SK-N-SH (cell line): ENCODE data around the gene CHRNB1. TPM values are rescaled to one million over a fixed set of nuclear protein-coding genes. Genes with fewer than 3 reads are reported as not detected.

ENCODE experiments used
- CTCF ChIA-PET: fragments of 300-600, 350-600 bp; formaldehyde crosslinking; extraction: SDS; loops from one replicate; lab custom pipeline; 2021; lab: Yijun Ruan, JAX
- POLR2A ChIA-PET: fragments of 350-600 bp; sonication (Branson Sonifier 250); formaldehyde crosslinking; extraction: SDS; loops from one replicate; lab custom pipeline; 2020; ENCODE audit warnings: antibody characterized with exemption, inconsistent platforms; lab: Yijun Ruan, JAX
- DNase-seq: peaks from one replicate; pipeline ENCODE4 v3.0.0; 2012
- H2AFZ ChIP-seq: fragments of 200-600 bp; sonication (generic); 2 replicates; pipeline ENCODE4 v1.8.1; 2016; ENCODE audit warnings: antibody characterized with exemption, mild to moderate bottlenecking, low read depth
- H3F3A ChIP-seq: fragments of 200-600 bp; sonication (generic); replicated peaks from 2 replicates; pipeline ENCODE3; 2016; ENCODE audit warnings: antibody characterized with exemption, mild to moderate bottlenecking; ENCODE audit not compliant: insufficient read depth
- H3K27ac ChIP-seq, 2 experiments: fragments of 200-500 bp in 1 of 2; fragments of 200-600 bp in 1 of 2; sonication (Bioruptor generic) in 1 of 2; sonication (generic), shearing (Covaris generic) in 1 of 2; 2 replicates each; pipeline versions ENCODE4 v1.5.1 to v1.6.1; 2014 to 2016; ENCODE audit warnings: low read depth in 2 of 2, inconsistent platforms in 1 of 2, low read length in 1 of 2, mild to moderate bottlenecking in 1 of 2, mixed read lengths in 1 of 2
- H3K27me3 ChIP-seq: fragments of 200-600 bp; sonication (generic), shearing (Covaris generic); 2 replicates; pipeline ENCODE4 v1.6.1; 2016; ENCODE audit warnings: mixed run types; ENCODE audit not compliant: insufficient read depth
- H3K36me3 ChIP-seq, 2 experiments: fragments of 200-500 bp in 1 of 2; fragments of 200-600 bp in 1 of 2; sonication (Bioruptor generic) in 1 of 2; sonication (generic) in 1 of 2; replicated peaks in 1 of 2; 2 replicates each; pipeline versions ENCODE3 to v1.5.1; 2014 to 2016; ENCODE audit warnings: low read length in 1 of 2, mild to moderate bottlenecking in 1 of 2; ENCODE audit not compliant: insufficient read depth in 2 of 2, control insufficient read depth in 1 of 2
- H3K4me1 ChIP-seq, 2 experiments: fragments of 200-500 bp in 1 of 2; fragments of 200-600 bp in 1 of 2; sonication (Bioruptor generic) in 1 of 2; sonication (generic), shearing (Covaris generic) in 1 of 2; 2 replicates each; pipeline versions ENCODE4 v1.5.1 to v1.6.1; 2014 to 2016; ENCODE audit warnings: low read depth in 1 of 2, low read length in 1 of 2, mixed run types in 1 of 2; ENCODE audit not compliant: insufficient read depth in 2 of 2, control insufficient read depth in 1 of 2
- H3K4me2 ChIP-seq: fragments of 200-600 bp; sonication (generic), shearing (Covaris generic); 2 replicates; pipeline ENCODE4 v1.6.1; 2017; ENCODE audit warnings: mixed run types
- H3K4me3 ChIP-seq, 2 experiments: fragments of 200-500 bp in 1 of 2; fragments of 200-600 bp in 1 of 2; sonication (Bioruptor generic) in 1 of 2; sonication (generic), shearing (Covaris generic) in 1 of 2; 2 replicates each; pipeline versions ENCODE4 v1.5.1 to v1.8.1; 2014 to 2016; ENCODE audit warnings: low read depth in 2 of 2, inconsistent platforms in 1 of 2, low read length in 1 of 2, mild to moderate bottlenecking in 1 of 2, mixed read lengths in 1 of 2, moderate library complexity in 1 of 2
- H3K79me2 ChIP-seq: fragments of 200-600 bp; sonication (generic); 2 replicates; pipeline ENCODE4 v1.8.1; 2017; ENCODE audit warnings: mild to moderate bottlenecking; ENCODE audit not compliant: insufficient read depth
- H3K9ac ChIP-seq: fragments of 200-600 bp; sonication (generic); 2 replicates; pipeline ENCODE4 v1.6.1; 2017; ENCODE audit warnings: mixed run types
- H3K9me2 ChIP-seq: fragments of 200-600 bp; sonication (generic); 2 replicates; pipeline ENCODE4 v1.6.1; 2017; ENCODE audit warnings: mixed run types
- H3K9me3 ChIP-seq: fragments of 200-600 bp; sonication (generic); 2 replicates; pipeline ENCODE4 v1.6.1; 2017; ENCODE audit warnings: mixed run types, mild to moderate bottlenecking, moderate library complexity
- H4K20me1 ChIP-seq: fragments of 200-600 bp; sonication (generic); 2 replicates; pipeline ENCODE4 v1.6.1; 2017; ENCODE audit warnings: mild to moderate bottlenecking, mixed run types; ENCODE audit not compliant: insufficient read depth
- CHD2 ChIP-seq: fragments of 150-350 bp; IDR thresholded peaks from 2 replicates; pipeline ENCODE4 v1.6.1; 2018; ENCODE audit warnings: low read length; ENCODE audit not compliant: partially characterized antibody
- CTCF ChIP-seq: fragments of 200-600 bp; sonication (generic); IDR thresholded peaks from 2 replicates; pipeline ENCODE4 v1.6.1; 2017; ENCODE audit warnings: antibody characterized with exemption, mild to moderate bottlenecking, moderate library complexity
- FOSL2 ChIP-seq: IDR thresholded peaks from 2 replicates; pipeline ENCODE4 v1.4.0; 2012; ENCODE audit warnings: low read depth, mild to moderate bottlenecking, moderate library complexity, borderline replicate concordance
- MEF2A ChIP-seq: IDR thresholded peaks from 2 replicates; pipeline ENCODE4 v1.4.0; 2012; ENCODE audit warnings: low read depth, borderline replicate concordance
- MXI1 ChIP-seq: IDR thresholded peaks from 2 replicates; pipeline ENCODE4 v1.6.1; 2012; ENCODE audit warnings: mild to moderate bottlenecking, low read depth, low read length, improper control_type of control experiment
- NRF1 ChIP-seq: IDR thresholded peaks from 2 replicates; pipeline ENCODE4 v1.6.1; 2012; ENCODE audit warnings: low read depth, mild to moderate bottlenecking, low read length
- RAD21 ChIP-seq: IDR thresholded peaks from 2 replicates; pipeline ENCODE4 v1.6.1; 2012; ENCODE audit warnings: mild to moderate bottlenecking, low read length
- RXRA ChIP-seq: IDR thresholded peaks from 2 replicates; pipeline ENCODE4 v1.4.0; 2012; ENCODE audit warnings: low read depth, mild to moderate bottlenecking, borderline replicate concordance
- SIN3A ChIP-seq: IDR thresholded peaks from 2 replicates; pipeline ENCODE4 v1.6.1; 2012; ENCODE audit warnings: low read depth, mild to moderate bottlenecking, low read length, moderate library complexity, borderline replicate concordance
- TAF1 ChIP-seq: IDR thresholded peaks from 2 replicates; pipeline ENCODE4 v1.6.1; 2012; ENCODE audit warnings: low read depth, mild to moderate bottlenecking, low read length, moderate library complexity, borderline replicate concordance
- TEAD4 ChIP-seq: IDR thresholded peaks from 2 replicates; pipeline ENCODE4 v1.4.0; 2012; ENCODE audit warnings: mild to moderate bottlenecking, borderline replicate concordance; ENCODE audit not compliant: insufficient read depth
- YY1 ChIP-seq: IDR thresholded peaks from 2 replicates; pipeline ENCODE4 v1.4.0; 2012; ENCODE audit warnings: low read depth, mild to moderate bottlenecking
- WGBS: methylation state at CpG from one replicate; pipeline ENCODE4 v1.1.6; 2017; ENCODE audit warnings: low lambda C conversion rate; 5-methylcytosine and 5-hydroxymethylcytosine counted together
- polyA plus RNA-seq, 3 experiments: library from polyadenylated mRNA; depleted of rRNA; stranded (reverse); fragments of >200 nt; gene quantifications; 2 replicates each; pipeline ENCODE4 v1.2.3, GENCODE V29; 2012
- TF ChIP-seq, protein P1 (sequence below): IDR thresholded peaks from 2 replicates; pipeline ENCODE4 v1.4.0; 2012; ENCODE audit warnings: low read depth
- TF ChIP-seq, protein P2 (sequence below): IDR thresholded peaks from 2 replicates; pipeline ENCODE4; 2012

The CHRNB1 gene
- polyA plus RNA-seq, 1 of the 3 experiments (the other 2 are of a cell fraction): 26.8 TPM

DNA sequence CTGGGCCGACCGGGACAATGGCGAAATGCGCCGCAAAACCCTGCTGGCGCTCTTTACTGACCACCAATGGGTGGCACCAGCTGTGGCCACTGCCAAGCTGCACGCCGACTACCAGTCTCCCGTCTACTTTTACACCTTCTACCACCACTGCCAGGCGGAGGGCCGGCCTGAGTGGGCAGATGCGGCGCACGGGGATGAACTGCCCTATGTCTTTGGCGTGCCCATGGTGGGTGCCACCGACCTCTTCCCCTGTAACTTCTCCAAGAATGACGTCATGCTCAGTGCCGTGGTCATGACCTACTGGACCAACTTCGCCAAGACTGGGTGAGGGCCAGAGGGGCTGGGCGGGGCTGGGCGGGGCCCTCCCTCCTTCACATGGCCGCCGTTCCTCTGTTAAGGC, 29.1 kb upstream of the CHRNB1 start (continued):
- TF ChIP-seq, protein P1, sequence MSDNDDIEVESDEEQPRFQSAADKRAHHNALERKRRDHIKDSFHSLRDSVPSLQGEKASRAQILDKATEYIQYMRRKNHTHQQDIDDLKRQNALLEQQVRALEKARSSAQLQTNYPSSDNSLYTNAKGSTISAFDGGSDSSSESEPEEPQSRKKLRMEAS: no peak
- TF ChIP-seq, protein P2, sequence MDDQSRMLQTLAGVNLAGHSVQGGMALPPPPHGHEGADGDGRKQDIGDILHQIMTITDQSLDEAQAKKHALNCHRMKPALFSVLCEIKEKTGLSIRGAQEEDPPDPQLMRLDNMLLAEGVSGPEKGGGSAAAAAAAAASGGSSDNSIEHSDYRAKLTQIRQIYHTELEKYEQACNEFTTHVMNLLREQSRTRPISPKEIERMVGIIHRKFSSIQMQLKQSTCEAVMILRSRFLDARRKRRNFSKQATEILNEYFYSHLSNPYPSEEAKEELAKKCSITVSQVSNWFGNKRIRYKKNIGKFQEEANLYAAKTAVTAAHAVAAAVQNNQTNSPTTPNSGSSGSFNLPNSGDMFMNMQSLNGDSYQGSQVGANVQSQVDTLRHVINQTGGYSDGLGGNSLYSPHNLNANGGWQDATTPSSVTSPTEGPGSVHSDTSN: no peak

- peaks cover 0 to 47% of the 10 kb centered on the region in 2 experiments for H3K36me3 ChIP-seq
- ChIA-PET POLR2A (no interaction called here), CTCF (interaction anchor here (2.0 kb wide), 1 partner anchor 10 kb away, joined by 6 read pairs; the partner anchor contains the start of gene NLGN2)
- H3K27me3 ChIP-seq: no peaks in the 10 kb centered on the region
- H3K9me3 ChIP-seq: no peaks in the 10 kb centered on the region
- H3K4me1 ChIP-seq: no peaks in the 10 kb centered on the region; a peak in 1 of 4 replicates
- H3K27ac ChIP-seq: no peak overlapping the region
- no peaks in the 10 kb centered on the region for H3F3A ChIP-seq
- no peak for TF ChIP-seq MEF2A
- TF ChIP-seq YY1: no peak
- no peak for TF ChIP-seq TAF1
- no peak for TF ChIP-seq NRF1
- no peak for TF ChIP-seq CHD2
- no peak for TF ChIP-seq SIN3A
- no peak for TF ChIP-seq RXRA
- TF ChIP-seq CTCF: no peak
- no peak for TF ChIP-seq MXI1
- no peak for TF ChIP-seq RAD21
- no peak for TF ChIP-seq TEAD4
- TF ChIP-seq FOSL2: no peak
- H2AFZ ChIP-seq: no peak overlapping the region
- no peaks in the 10 kb centered on the region for H3K79me2 ChIP-seq
- H4K20me1 ChIP-seq: no peaks in the 10 kb centered on the region
- H3K9me2 ChIP-seq: no peaks in the 10 kb centered on the region
- no peak for DNase-seq
- no peak overlapping the region for H3K9ac ChIP-seq
- no peak overlapping the region for H3K4me2 ChIP-seq
- 76% methylated on average over 6 of the region's 6 CpGs for WGBS
- no peak overlapping the region for H3K4me3 ChIP-seq
These were observed 28.5 kb upstream of the CHRNB1 start for GRCh38 chr17:7416323-7416722.
